ENCODE data around the gene TBC1D1.

DNA sequence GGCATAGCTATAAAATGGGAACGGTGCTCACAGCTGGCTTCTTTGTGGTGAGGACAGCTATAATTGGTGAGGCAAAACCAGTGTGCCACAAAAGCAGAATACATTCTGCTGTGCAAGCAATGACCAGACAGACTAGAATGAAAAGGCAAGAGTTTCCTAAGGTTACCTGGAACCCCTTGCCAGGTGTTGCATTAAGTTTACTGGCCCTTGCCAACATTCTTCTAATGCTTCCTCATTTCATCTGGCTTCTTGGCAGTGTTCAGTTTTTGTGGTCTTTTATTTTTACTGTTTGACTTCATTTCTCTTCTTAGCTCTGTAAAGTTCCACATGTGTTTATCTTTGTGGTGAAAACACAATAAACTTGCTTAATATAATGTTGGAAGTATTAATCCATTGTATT, 200.8 kb downstream of the TBC1D1 start:
- TF ChIP-seq POLR2A (IDR thresholded peaks at IDR 0.05; ENCODE audit: low read depth) (no peak), POLR2AphosphoS5 (IDR thresholded peaks at IDR 0.05) (no peak), EP300 (IDR thresholded peaks at IDR 0.05) (no peak)
- TF ChIP-seq, protein P1, sequence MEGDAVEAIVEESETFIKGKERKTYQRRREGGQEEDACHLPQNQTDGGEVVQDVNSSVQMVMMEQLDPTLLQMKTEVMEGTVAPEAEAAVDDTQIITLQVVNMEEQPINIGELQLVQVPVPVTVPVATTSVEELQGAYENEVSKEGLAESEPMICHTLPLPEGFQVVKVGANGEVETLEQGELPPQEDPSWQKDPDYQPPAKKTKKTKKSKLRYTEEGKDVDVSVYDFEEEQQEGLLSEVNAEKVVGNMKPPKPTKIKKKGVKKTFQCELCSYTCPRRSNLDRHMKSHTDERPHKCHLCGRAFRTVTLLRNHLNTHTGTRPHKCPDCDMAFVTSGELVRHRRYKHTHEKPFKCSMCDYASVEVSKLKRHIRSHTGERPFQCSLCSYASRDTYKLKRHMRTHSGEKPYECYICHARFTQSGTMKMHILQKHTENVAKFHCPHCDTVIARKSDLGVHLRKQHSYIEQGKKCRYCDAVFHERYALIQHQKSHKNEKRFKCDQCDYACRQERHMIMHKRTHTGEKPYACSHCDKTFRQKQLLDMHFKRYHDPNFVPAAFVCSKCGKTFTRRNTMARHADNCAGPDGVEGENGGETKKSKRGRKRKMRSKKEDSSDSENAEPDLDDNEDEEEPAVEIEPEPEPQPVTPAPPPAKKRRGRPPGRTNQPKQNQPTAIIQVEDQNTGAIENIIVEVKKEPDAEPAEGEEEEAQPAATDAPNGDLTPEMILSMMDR (IDR thresholded peaks at IDR 0.05) = no peak

Data from esophagus muscularis mucosa (tissue), 4 donors.